NCI-H2196 (cell line): ENCODE data around the gene ORAI3.
"Not testable (repeated sequence)": the region's sequence is repeated elsewhere in the genome, so short reads cannot be mapped to it uniquely, and the experiment has no call there.

Source experiments
- DNase-seq: peaks from one replicate; lab custom pipeline; 2025; ENCODE audit not compliant: unreplicated experiment; lab: John Stamatoyannopoulos, UW

ORAI3 gene

GRCh38 chr16:30923554-30924075 is 25.3 kb upstream of the ORAI3 start, which contains the start of gene FBXL19:
FBXL19 (plus strand) TSS chr16:30923572; CDS start chr16:30925755, 2,183 bp downstream.
- DNase-seq, result no peak

- DNase-seq, result no peak
Observed at GRCh38 chr16:30924076-30924912, 24.6 kb upstream of the ORAI3 start.

- DNase-seq, result no peak
Observed at GRCh38 chr16:30924913-30925631, 23.8 kb upstream of the ORAI3 start.

- DNase-seq, result no peak
Observed at GRCh38 chr16:30925632-30925987, 23.3 kb upstream of the ORAI3 start.

DNA sequence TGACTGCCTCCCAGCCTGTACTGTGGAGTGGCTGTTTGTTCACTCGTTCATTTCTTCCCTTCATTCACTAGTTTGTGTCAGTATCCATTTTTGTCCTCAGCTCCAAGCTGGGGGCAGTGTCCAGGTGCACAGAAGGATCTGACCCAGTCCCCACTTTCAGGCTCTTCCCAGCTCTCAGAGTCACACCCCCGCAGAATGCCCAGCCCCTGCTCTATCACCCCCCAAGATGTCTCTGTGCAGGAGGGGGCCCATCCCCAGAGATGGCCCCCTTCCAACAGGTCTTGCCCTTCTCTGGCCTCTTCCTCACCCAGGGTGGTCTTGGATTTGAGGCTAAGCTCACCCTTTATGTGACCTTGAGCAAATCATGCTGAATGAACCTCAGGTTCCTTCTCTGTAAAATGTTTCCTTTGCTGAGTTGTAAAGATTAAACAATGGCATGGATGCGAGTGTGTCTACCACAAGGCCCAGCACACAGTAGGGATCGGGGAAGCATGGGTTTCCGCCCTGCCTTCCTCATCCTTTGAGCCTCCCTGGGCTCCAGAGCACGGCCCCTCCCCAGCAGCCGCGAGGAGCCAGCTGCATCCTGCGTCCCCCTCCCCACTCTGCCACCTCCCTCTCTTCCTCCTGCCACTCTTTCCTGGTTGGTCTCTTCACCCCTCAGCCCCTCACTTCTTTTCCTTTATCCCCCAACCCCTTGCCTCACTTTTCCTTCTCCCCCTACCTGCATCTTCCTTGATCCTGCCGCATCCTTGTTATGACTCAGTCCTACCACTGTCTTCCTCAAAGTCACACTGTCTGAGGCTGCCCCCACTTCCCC is 22.7 kb upstream of the ORAI3 start:
- no peak for DNase-seq

DNA sequence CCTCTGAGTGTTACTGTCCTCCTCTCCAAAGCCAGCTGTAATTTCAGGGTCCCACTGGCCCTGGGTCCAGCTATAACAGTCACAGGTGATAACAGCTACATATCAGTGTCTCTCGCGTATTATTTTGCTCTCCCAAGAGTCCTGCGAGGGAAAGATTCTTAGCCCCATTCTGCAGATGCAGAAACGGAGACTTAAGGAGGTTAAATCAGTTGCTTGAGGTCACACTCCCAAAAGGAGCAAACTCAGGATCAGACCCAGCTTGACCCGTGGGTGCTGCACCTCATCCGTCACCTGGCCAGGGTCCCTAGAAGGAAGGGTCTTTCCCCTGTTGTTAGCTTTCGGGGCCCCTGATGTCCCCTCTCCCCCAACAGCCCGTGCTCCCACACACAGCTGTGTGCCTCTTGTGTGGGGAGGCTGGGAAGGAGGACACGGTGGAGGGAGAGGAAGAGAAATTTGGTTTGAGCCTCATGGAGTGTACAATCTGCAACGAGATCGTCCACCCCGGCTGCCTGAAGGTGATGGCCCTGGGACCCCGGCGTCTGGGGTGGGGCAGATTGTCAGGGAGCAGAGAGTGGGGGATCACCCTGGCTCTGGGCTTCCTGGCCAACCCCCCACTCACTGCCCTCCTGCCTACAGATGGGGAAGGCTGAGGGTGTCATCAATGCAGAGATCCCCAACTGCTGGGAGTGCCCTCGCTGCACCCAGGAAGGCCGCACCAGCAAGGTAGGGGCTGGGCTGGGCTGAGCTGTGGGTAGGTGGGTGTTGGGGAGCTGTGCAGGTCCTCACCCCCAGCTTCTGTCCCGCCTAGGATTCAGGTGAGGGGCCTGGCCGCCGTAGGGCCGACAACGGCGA is 21.7 kb upstream of the ORAI3 start:
- no peak for DNase-seq

GRCh38 chr16:30927789-30928378 is 21.0 kb upstream of the ORAI3 start:
- peak; percentile 89 for DNase-seq

DNA sequence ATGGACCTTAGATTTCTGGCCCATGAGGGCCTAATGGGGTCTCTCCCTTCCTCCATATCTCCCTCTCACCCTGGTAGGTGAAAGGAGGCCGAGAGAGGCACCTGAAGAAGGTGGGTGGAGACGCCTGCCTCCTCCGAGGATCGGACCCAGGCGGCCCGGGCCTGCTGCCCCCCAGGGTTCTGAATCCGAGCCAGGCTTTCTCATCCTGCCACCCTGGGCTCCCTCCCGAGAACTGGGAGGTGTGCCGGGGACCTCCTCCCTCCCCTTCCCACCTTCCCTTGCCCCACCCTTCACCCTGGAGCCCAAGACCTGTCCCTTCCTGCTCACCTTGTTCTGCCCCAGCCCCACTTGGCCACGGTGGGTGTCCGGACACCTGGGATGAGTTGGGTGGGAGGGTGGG is 20.5 kb upstream of the ORAI3 start:
- no peak for DNase-seq

DNA sequence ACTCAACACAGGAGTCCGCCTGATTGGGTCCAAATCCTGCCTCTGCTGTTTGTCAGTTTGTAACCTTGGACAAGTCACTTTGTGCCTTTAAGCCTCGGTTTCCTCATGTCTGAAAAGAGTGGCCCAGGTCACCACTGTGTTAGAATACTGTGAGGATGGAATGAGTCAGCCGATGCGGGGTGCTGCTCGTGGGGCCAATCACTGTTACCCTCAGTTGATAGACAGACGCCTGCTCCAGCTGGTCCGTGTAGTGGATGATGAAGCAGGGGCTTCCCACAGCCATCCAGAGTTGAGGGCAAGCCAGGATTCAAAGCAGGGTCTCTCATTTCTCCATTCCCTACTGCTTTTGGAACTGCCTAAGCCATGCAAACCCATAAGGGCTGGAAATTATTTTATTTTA is 19.7 kb upstream of the ORAI3 start:
- DNase-seq, result no peak

DNA sequence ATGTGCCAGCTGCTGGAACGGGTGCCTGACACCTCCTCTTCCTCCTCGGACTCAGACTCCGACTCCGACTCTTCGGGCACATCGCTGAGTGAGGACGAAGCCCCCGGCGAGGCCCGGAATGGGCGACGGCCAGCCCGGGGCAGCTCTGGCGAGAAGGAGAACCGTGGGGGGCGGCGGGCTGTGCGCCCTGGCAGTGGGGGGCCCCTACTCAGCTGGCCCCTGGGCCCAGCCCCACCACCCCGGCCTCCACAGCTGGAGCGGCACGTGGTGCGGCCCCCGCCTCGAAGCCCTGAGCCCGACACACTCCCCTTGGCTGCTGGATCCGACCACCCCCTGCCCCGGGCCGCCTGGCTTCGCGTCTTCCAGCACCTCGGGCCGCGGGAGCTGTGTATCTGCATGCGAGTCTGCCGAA is 18.7 kb upstream of the ORAI3 start:
- no peak for DNase-seq

DNA sequence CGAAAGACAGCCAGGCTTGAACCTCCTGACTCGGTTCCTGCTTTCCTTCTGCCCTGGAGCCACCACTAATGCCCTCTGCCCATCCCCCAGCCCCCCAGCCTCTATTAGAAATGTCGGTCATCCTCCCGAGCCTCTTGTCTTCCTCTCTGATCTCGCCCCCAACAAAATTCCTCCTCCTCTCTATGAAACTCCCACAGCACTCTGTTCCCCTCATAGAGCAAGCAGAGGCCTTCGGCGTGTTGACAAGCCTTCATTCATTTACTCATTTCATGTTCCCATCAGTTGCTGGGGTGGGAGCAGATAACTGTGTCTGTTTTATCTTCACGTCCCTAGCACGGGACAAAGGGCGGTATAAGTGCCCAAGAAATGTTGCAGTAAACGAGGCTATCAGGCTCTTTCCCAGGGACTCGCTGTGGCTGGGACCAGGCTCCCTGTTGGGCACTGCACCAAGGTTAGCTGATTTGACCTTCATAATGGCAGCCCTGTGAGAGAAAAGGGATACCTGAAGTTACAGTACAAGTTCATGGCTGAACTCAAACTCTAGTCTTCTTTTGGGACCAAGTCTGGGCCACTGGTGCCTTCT is 17.7 kb upstream of the ORAI3 start:
- no peak for DNase-seq

DNA sequence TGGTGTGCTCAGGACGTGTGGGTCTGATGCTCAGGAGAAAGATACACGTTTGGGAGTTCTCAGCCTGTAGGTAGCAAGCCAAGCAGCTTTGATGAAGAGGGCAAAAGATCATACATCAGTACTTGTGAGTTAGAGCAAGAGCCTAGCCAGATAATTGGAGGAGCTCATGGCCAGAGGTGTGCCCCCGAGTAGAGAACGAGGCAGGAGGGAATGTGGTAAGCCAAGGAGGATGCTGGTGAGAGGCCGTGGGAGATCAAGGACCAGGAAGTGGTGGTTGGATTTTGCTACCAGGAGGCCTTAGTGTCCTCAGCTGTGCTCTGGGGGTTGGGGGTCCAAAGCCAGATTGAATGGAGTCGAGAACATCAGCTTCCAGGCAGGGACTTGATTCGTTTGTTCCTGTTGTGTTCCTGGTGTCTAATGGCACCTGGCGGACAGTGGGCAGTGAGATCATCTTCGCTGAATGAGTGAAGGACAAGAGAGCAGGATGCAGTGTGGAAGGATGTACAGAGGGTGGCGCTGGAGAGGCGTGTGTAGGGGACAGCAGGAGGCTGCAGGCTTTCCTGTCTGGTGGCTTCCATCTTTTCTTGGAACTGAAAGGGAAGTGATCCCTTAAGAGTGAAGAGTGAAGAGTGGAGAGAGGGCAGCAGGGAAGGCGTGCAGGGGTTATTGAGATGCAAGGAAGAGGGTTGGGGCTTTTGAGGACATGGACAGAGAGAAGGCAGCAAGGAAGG is 13.9 kb upstream of the ORAI3 start:
- DNase-seq, result peak; percentile 69

DNA sequence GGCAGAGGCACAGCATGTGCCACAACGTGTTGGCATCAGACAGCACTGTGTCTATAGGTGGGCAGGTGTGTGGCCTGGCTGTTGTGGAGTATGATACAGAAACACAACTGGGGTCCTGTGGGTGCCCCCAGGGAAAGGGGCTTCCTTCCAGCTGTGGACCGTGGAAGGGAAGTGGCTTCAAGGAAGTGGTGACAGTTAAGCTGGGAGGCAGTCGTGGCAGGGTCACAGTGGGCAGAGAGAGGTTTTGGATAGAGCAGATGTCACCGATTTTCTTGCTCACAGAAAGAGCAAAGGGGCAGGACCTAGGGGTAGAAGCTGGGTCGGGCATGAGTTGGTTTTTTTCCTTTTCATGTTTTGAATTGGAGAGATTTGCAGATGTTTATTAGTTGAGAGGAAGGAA is 11.2 kb upstream of the ORAI3 start:
- no peak for DNase-seq

DNA sequence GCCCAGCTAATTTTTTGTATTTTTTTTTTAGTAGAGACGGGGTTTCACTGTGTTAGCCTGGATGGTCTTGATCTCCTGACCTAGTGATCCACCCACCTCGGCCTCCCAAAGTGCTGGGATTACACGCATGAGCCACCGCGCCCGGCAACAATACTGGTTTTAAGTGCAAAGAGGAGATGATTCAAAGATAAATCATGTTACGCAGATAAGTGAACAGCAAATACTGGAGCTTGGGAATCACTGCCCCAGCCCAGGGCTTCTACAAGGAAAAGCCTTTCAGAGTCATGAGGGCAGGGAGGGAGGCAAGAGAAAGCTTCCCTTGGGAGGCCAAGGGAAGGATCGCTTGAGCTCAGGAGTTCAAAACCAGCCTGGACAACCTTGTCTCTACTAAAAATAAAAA is 9.3 kb upstream of the ORAI3 start:
- DNase-seq, result not testable (repeated sequence)

GRCh38 chr16:30941600-30942425 is 7.1 kb upstream of the ORAI3 start:
- DNase-seq, result peak; percentile 86

DNA sequence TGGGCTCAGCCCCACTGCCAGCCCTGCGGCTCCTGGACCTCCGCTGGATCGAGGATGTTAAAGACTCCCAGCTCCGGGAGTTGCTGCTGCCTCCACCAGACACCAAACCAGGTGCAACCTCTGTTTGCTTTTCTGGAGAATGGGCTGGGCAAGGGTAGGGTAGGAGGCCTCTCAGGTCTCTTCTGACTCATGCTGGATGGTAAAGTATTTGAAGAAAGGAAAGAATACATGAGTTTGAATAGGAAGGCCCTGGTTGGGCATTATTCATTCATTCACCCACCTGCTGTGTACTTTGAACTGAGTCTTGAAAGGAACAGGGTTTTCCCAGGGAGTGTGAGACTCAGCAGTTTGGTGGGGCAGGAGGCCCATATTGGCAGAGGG is 6.5 kb upstream of the ORAI3 start:
- no peak for DNase-seq

GRCh38 chr16:30944352-30944751 is 4.5 kb upstream of the ORAI3 start:
- no peak for DNase-seq
